B cell (primary cell): ENCODE measurements around the gene CHD6. TPM values are rescaled to one million over a fixed set of nuclear protein-coding genes. Genes with fewer than 3 reads are reported as not detected.

Experiments used
- ATAC-seq: fragments of 200-7000 bp; cut with Tn5 transposase; one replicate; pipeline ENCODE4 v1.10.0; 2021; ENCODE audit warnings: low read depth, mild to moderate bottlenecking, moderate number of reproducible peaks, moderate library complexity
- CTCF ChIA-PET: fragments of 350-600 bp; sonication (Branson Sonifier 250); formaldehyde crosslinking; loops from one replicate; lab custom pipeline; 2021; ENCODE audit warnings: antibody characterized with exemption, inconsistent platforms; lab: Charles Lee
- POLR2A ChIA-PET: fragments of 350-600 bp; sonication (Branson Sonifier 250); formaldehyde crosslinking; loops from one replicate; lab custom pipeline; 2021; ENCODE audit warnings: antibody characterized with exemption; lab: Charles Lee
- DNase-seq: peaks from one replicate; pipeline ENCODE4 v3.0.0; 2013
- H2AFZ ChIP-seq: 2 replicates; pipeline ENCODE4 v1.6.1; 2012; ENCODE audit warnings: mild to moderate bottlenecking, low read depth, low read length; ENCODE audit not compliant: insufficient read depth, poor library complexity, severe bottlenecking
- H3K27ac ChIP-seq, 2 donors: 1 replicate in 1 of 2; 2 replicates in 1 of 2; pipeline ENCODE4 v1.5.1; 2012 to 2013; ENCODE audit warnings: low read length in 2 of 2, mild to moderate bottlenecking in 2 of 2, moderate library complexity in 1 of 2
- H3K27me3 ChIP-seq, 4 experiments: fragments of 200-600 bp in 1 of 4; sonication (generic) in 1 of 4; replicated peaks in 1 of 4; 1 replicate in 2 of 4; 2 replicates in 2 of 4; pipeline versions ENCODE4 v1.6.1 to v1.7.0; 2013 to 2016; ENCODE audit warnings: low read length in 3 of 4, mild to moderate bottlenecking in 2 of 4, mixed read lengths in 1 of 4, moderate library complexity in 1 of 4; ENCODE audit not compliant: insufficient read depth in 4 of 4, control insufficient read depth in 3 of 4; ENCODE audit errors: control extremely low read depth in 1 of 4
- H3K36me3 ChIP-seq, 2 experiments: replicated peaks in 1 of 2; 1 replicate in 1 of 2; 2 replicates in 1 of 2; pipeline versions ENCODE4 v1.6.1 to v1.7.1; 2013; ENCODE audit warnings: low read length in 1 of 2; ENCODE audit not compliant: insufficient read depth in 2 of 2, control insufficient read depth in 1 of 2; ENCODE audit errors: control extremely low read depth in 1 of 2, extremely low read depth in 1 of 2
- H3K4me1 ChIP-seq, 2 donors: fragments of 200-600 bp in 1 of 2; sonication (generic) in 1 of 2; 1 replicate in 1 of 2; 2 replicates in 1 of 2; pipeline versions ENCODE4 v1.5.1 to v1.6.1; 2013 to 2017; ENCODE audit warnings: low read length in 2 of 2; ENCODE audit not compliant: control insufficient read depth in 2 of 2, insufficient read depth in 2 of 2
- H3K4me2 ChIP-seq: replicated peaks from 2 replicates; pipeline ENCODE3; 2012; ENCODE audit warnings: mild to moderate bottlenecking, low read depth, low read length; ENCODE audit not compliant: poor library complexity, severe bottlenecking
- H3K4me3 ChIP-seq, 5 experiments: fragments of 200-600 bp in 1 of 5; sonication (generic) in 1 of 5; 1 replicate in 3 of 5; 2 replicates in 2 of 5; pipeline versions ENCODE4 v1.5.1 to v1.7.0; 2011 to 2016; ENCODE audit warnings: low read length in 4 of 5, mild to moderate bottlenecking in 4 of 5, low read depth in 2 of 5, control low read depth in 1 of 5, moderate library complexity in 1 of 5; ENCODE audit not compliant: insufficient read depth in 1 of 5; ENCODE audit errors: control extremely low read depth in 1 of 5, extremely low read depth in 1 of 5
- H3K79me2 ChIP-seq: fragments of 200-600 bp; sonication (generic); one replicate; pipeline ENCODE4 v1.6.0; 2016; ENCODE audit warnings: low read length; ENCODE audit not compliant: control insufficient read depth, insufficient read depth
- H3K9ac ChIP-seq: fragments of 200-600 bp; sonication (generic); 2 replicates; pipeline ENCODE4 v1.6.1; 2017; ENCODE audit warnings: mild to moderate bottlenecking, low read length, moderate library complexity
- H3K9me3 ChIP-seq, 3 donors: one replicate each; pipeline versions ENCODE4 v1.6.1 to v1.7.1; 2013; ENCODE audit warnings: low read length in 2 of 3; ENCODE audit not compliant: control insufficient read depth in 2 of 3, insufficient read depth in 1 of 3; ENCODE audit errors: control extremely low read depth in 1 of 3
- H4K20me1 ChIP-seq: 2 replicates; pipeline ENCODE4 v1.6.0; 2012; ENCODE audit warnings: mild to moderate bottlenecking, low read length; ENCODE audit not compliant: insufficient read depth, control insufficient read depth, poor library complexity, severe bottlenecking
- H3K27ac Mint-ChIP-seq: one replicate; pipeline ENCODE4 v1.8.0; 2021; ENCODE audit warnings: mixed read lengths
- H3K27me3 Mint-ChIP-seq: one replicate; pipeline ENCODE4 v1.8.0; 2021; ENCODE audit warnings: mixed read lengths
- H3K4me1 Mint-ChIP-seq: one replicate; pipeline ENCODE4 v1.8.0; 2021; ENCODE audit warnings: mixed read lengths
- H3K4me3 Mint-ChIP-seq: one replicate; pipeline ENCODE4 v1.8.0; 2021; ENCODE audit warnings: mixed read lengths
- H3K9me3 Mint-ChIP-seq: one replicate; pipeline ENCODE4 v1.8.0; 2022; ENCODE audit warnings: mixed read lengths; ENCODE audit not compliant: insufficient read depth
- CTCF ChIP-seq: fragments of 200-600 bp; IDR thresholded peaks from one replicate; pipeline ENCODE4 v1.8.0; 2022; ENCODE audit warnings: antibody characterized with exemption, mild to moderate bottlenecking
- EZH2 ChIP-seq: IDR thresholded peaks from 2 replicates; pipeline ENCODE4 v1.6.1; 2012; ENCODE audit warnings: borderline replicate concordance, low read depth, mild to moderate bottlenecking, moderate library complexity, low read length; ENCODE audit not compliant: insufficient read depth, poor library complexity, severe bottlenecking
- WGBS: methylation state at CpG from one replicate; pipeline ENCODE4 v1.1.5; 2013; ENCODE audit warnings: missing lambda C conversion rate; ENCODE audit not compliant: insufficient coverage; 5-methylcytosine and 5-hydroxymethylcytosine counted together
- intact Hi-C: fragments of 100-400 bp; cut with micrococcal nuclease; formaldehyde crosslinking; loops from one replicate; pipeline ENCODE4 v1.10.0; 2022
- polyA plus RNA-seq: library from polyadenylated mRNA; depleted of rRNA; stranded (reverse); fragments of >200 nt; gene quantifications from 2 replicates; pipeline ENCODE4 v1.2.3, GENCODE V29; 2012
- total RNA-seq, 2 donors: library from RNA; stranded (reverse); fragments of 120-200 nt in 1 of 2; gene quantifications; 1 replicate in 1 of 2; 2 replicates in 1 of 2; pipeline versions ENCODE4 v1.2.3 to v1.2.4, GENCODE V29; 2013 to 2022

CHD6 gene
- total and polyA plus RNA-seq, 2 donors (not counting 1 experiment from before 2014, with no cell fraction given), result 10.3 to 117 TPM

GRCh38 chr20:41358717-41359116 lies 259.5 kb downstream of the CHD6 start:
- CTCF ChIA-PET, result interaction anchor here (0.7 to 1.0 kb wide), 2 partner anchors 19 to 379 kb away, joined by 3 to 4 read pairs; no protein-coding TSS in a partner anchor
- no peak for DNase-seq
- H3K27me3 Mint-ChIP-seq, result no peaks in the 10 kb centered on the region
- Histone ChIP-seq H2AFZ (no peak overlapping the region), H3K4me3 (no peak overlapping the region), H3K4me1 (no peaks in the 10 kb centered on the region), H3K4me2 (no peak overlapping the region), H3K36me3 (no peaks in the 10 kb centered on the region), H3K79me2 (no peaks in the 10 kb centered on the region), H3K9me3 (no peaks in the 10 kb centered on the region), H3K27me3 (no peaks in the 10 kb centered on the region), H3K9ac (no peak overlapping the region), H3K27ac (no peak overlapping the region), H4K20me1 (no peaks in the 10 kb centered on the region)
- no peak overlapping the region for H3K4me3 Mint-ChIP-seq
- 92% methylated on average over 6 of the region's 7 CpGs for WGBS
- H3K27ac Mint-ChIP-seq, result no peak overlapping the region
- TF ChIP-seq CTCF (no peak), EZH2 (no peak)
- intact Hi-C loops, result no loop called here
- H3K9me3 Mint-ChIP-seq, result no peaks in the 10 kb centered on the region
- ATAC-seq, result no peak
- POLR2A ChIA-PET, result no interaction called here
- no peaks in the 10 kb centered on the region for H3K4me1 Mint-ChIP-seq

- 89% methylated on average over 9 of the region's 9 CpGs for WGBS
- Histone ChIP-seq H4K20me1 (no peaks in the 10 kb centered on the region), H3K9me3 (no peaks in the 10 kb centered on the region), H3K9ac (no peak overlapping the region), H3K79me2 (no peaks in the 10 kb centered on the region), H3K4me2 (no peak overlapping the region), H3K4me3 (no peak overlapping the region), H3K27ac (no peak overlapping the region), H3K27me3 (no peaks in the 10 kb centered on the region), H3K36me3 (no peaks in the 10 kb centered on the region), H2AFZ (no peak overlapping the region), H3K4me1 (no peaks in the 10 kb centered on the region)
- no peak for DNase-seq
- CTCF ChIA-PET, result interaction anchor here (1.0 kb wide), 1 partner anchor 19 kb away, joined by 3 read pairs; no protein-coding TSS in a partner anchor
- no peak overlapping the region for H3K4me3 Mint-ChIP-seq
- no peak for ATAC-seq
- TF ChIP-seq CTCF (no peak), EZH2 (no peak)
- H3K4me1 Mint-ChIP-seq, result no peaks in the 10 kb centered on the region
- no peak overlapping the region for H3K27ac Mint-ChIP-seq
- H3K27me3 Mint-ChIP-seq, result no peaks in the 10 kb centered on the region
- intact Hi-C loops, result no loop called here
- POLR2A ChIA-PET, result no interaction called here
- no peaks in the 10 kb centered on the region for H3K9me3 Mint-ChIP-seq
Measured at GRCh38 chr20:41358230-41358629, 259.9 kb downstream of the CHD6 start.
